Stimulated activated CD4-positive, alpha-beta T cell treated with anti-CD3 and anti-CD28 coated beads, Interleukin-15, amount 100 ng/mL, for 1 hour (primary cell): ENCODE data around the gene ORC5.

ENCODE experiments used
- DNase-seq, 2 donors: peaks; one replicate each; pipeline ENCODE4 v3.0.0-alpha.2; 2020; ENCODE audit warnings: low read depth in 1 of 2, low spot score in 1 of 2

ORC5 gene

GRCh38 chr7:104130726-104131125 is 77.1 kb downstream of the ORC5 start:
- DNase-seq: no peak

- DNase-seq: no peak
These were observed 80.6 kb downstream of the ORC5 start for GRCh38 chr7:104127204-104127603.

GRCh38 chr7:104126411-104126841 is 81.4 kb downstream of the ORC5 start:
- no peak for DNase-seq

- no peak for DNase-seq
These were observed 82.8 kb downstream of the ORC5 start for GRCh38 chr7:104124893-104125477.

GRCh38 chr7:104124469-104124868 is 83.3 kb downstream of the ORC5 start:
- DNase-seq: no peak

GRCh38 chr7:104123786-104124185 is 84.0 kb downstream of the ORC5 start:
- no peak for DNase-seq

- DNase-seq: no peak
These were observed 94.0 kb downstream of the ORC5 start for GRCh38 chr7:104113788-104114187.

- no peak for DNase-seq
These were observed 95.2 kb downstream of the ORC5 start for GRCh38 chr7:104112623-104113022.

- DNase-seq: no peak
These were observed 96.5 kb downstream of the ORC5 start for GRCh38 chr7:104111271-104111670.

GRCh38 chr7:104106108-104106905 is 101.5 kb downstream of the ORC5 start:
- DNase-seq: no peak

- DNase-seq: no peak
These were observed 108.9 kb downstream of the ORC5 start for GRCh38 chr7:104098890-104099289.

GRCh38 chr7:104096683-104097082 is 111.1 kb downstream of the ORC5 start:
- no peak for DNase-seq

GRCh38 chr7:104093127-104093526 is 114.7 kb downstream of the ORC5 start:
- no peak for DNase-seq

- no peak for DNase-seq
These were observed 116.6 kb downstream of the ORC5 start for GRCh38 chr7:104091242-104091641.

- DNase-seq: no peak
These were observed 118.2 kb downstream of the ORC5 start for GRCh38 chr7:104089612-104090011.

GRCh38 chr7:104089061-104089460 is 118.8 kb downstream of the ORC5 start:
- DNase-seq: no peak
